Chondrocyte (in vitro differentiated cells): Measurements from ENCODE around the gene RALGPS1. TPM values are rescaled to one million over a fixed set of nuclear protein-coding genes. Genes with fewer than 3 reads are reported as not detected.
A peak's percentile ranks its signal among the peaks of the same experiment; 100 is the strongest.

Experiments
- DNase-seq: peaks from one replicate; pipeline ENCODE4 v3.0.0; 2021; ENCODE audit warnings: mixed read lengths, low spot score
- H3K27ac Mint-ChIP-seq: one replicate; pipeline ENCODE4 v1.8.0; 2021; ENCODE audit warnings: mild to moderate bottlenecking, moderate library complexity, mixed read lengths; ENCODE audit not compliant: unreplicated experiment
- H3K27me3 Mint-ChIP-seq: 2 replicates; pipeline ENCODE4 v1.8.0; 2021; ENCODE audit warnings: low read depth, mixed read lengths
- H3K36me3 Mint-ChIP-seq: 2 replicates; pipeline ENCODE4 v1.8.0; 2021; ENCODE audit warnings: low read depth, mixed read lengths
- H3K4me1 Mint-ChIP-seq: 2 replicates; pipeline ENCODE4 v1.8.0; 2021; ENCODE audit warnings: low read depth, mild to moderate bottlenecking, mixed read lengths
- H3K4me3 Mint-ChIP-seq: one replicate; pipeline ENCODE4 v1.8.0; 2021; ENCODE audit warnings: mild to moderate bottlenecking, moderate library complexity, mixed read lengths; ENCODE audit not compliant: unreplicated experiment
- H3K9me3 Mint-ChIP-seq: 2 replicates; pipeline ENCODE4 v1.8.0; 2021; ENCODE audit warnings: low read depth, mixed read lengths
- CTCF ChIP-seq: fragments of 200-600 bp; sonication (generic); IDR thresholded peaks from 2 replicates; pipeline ENCODE4 v1.5.0; 2021; ENCODE audit warnings: antibody characterized with exemption, mild to moderate bottlenecking, moderate library complexity
- total RNA-seq: library from RNA; stranded (reverse); gene quantifications from 3 replicates; pipeline ENCODE4 v1.2.1, GENCODE V29; 2021

RALGPS1 gene
- total RNA-seq, 1 donor from 2014 or later: 8.1 TPM

- no peak overlapping the region for H3K27ac Mint-ChIP-seq
- H3K36me3 Mint-ChIP-seq: peaks cover 6% of the 10 kb centered on the region
- H3K4me3 Mint-ChIP-seq: no peak overlapping the region
Observed at GRCh38 chr9:126886897-126887296, 27.7 kb upstream of the RALGPS1 start.

GRCh38 chr9:126891676-126892075 lies 22.9 kb upstream of the RALGPS1 start:
- H3K4me3 Mint-ChIP-seq: no peak overlapping the region
- H3K27me3 Mint-ChIP-seq: no peaks in the 10 kb centered on the region
- no peak for DNase-seq
- TF ChIP-seq CTCF: no peak
- peaks cover 3% of the 10 kb centered on the region for H3K36me3 Mint-ChIP-seq
- no peaks in the 10 kb centered on the region for H3K9me3 Mint-ChIP-seq
- no peaks in the 10 kb centered on the region for H3K4me1 Mint-ChIP-seq
- no peak overlapping the region for H3K27ac Mint-ChIP-seq

More at GRCh38 chr9:126886897-126887296, 27.7 kb upstream of the RALGPS1 start:
- DNase-seq: no peak
- no peaks in the 10 kb centered on the region for H3K9me3 Mint-ChIP-seq
- H3K4me1 Mint-ChIP-seq: no peaks in the 10 kb centered on the region
- H3K27me3 Mint-ChIP-seq: no peaks in the 10 kb centered on the region
- no peak for TF ChIP-seq CTCF

GRCh38 chr9:126893079-126893478 lies 21.5 kb upstream of the RALGPS1 start:
- peak; percentile 61 for TF ChIP-seq CTCF
- Mint-ChIP-seq H3K36me3 (peaks cover 1% of the 10 kb centered on the region), H3K27me3 (no peaks in the 10 kb centered on the region), H3K27ac (no peak overlapping the region), H3K4me1 (no peaks in the 10 kb centered on the region), H3K4me3 (no peak overlapping the region), H3K9me3 (no peaks in the 10 kb centered on the region)
- DNase-seq: no peak

- Mint-ChIP-seq H3K27ac (no peak overlapping the region), H3K4me1 (no peaks in the 10 kb centered on the region), H3K4me3 (no peak overlapping the region), H3K27me3 (no peaks in the 10 kb centered on the region), H3K36me3 (peaks cover 1% of the 10 kb centered on the region), H3K9me3 (no peaks in the 10 kb centered on the region)
- no peak for DNase-seq
- no peak for TF ChIP-seq CTCF
Observed at GRCh38 chr9:126894052-126894603, 20.5 kb upstream of the RALGPS1 start.

- H3K36me3 Mint-ChIP-seq: no peaks in the 10 kb centered on the region
- peaks cover 10% of the 10 kb centered on the region for H3K9me3 Mint-ChIP-seq
- H3K27me3 Mint-ChIP-seq: peaks cover 2% of the 10 kb centered on the region
- no peaks in the 10 kb centered on the region for H3K4me1 Mint-ChIP-seq
- no peak for TF ChIP-seq CTCF
- DNase-seq: no peak
- H3K27ac Mint-ChIP-seq: no peak overlapping the region
- H3K4me3 Mint-ChIP-seq: no peak overlapping the region
Observed at GRCh38 chr9:126902210-126902609, 12.4 kb upstream of the RALGPS1 start.
